DOHH2 (cell line): Measurements from ENCODE around the gene ABTB2.

Experiments used
- CTCF ChIP-seq: fragments of 200-600 bp; sonication (generic); IDR thresholded peaks from one replicate; pipeline ENCODE4 v1.5.1; 2014; ENCODE audit warnings: antibody characterized with exemption, mild to moderate bottlenecking, low read depth, low read length; ENCODE audit not compliant: poor library complexity, severe bottlenecking
- EZH2phosphoT487 ChIP-seq: fragments of 200-600 bp; sonication (generic); IDR thresholded peaks from 2 replicates; pipeline ENCODE4 v1.6.1; 2017; ENCODE audit warnings: borderline replicate concordance, mild to moderate bottlenecking, antibody characterized with exemption, low read length, moderate library complexity, mixed read lengths

GRCh38 chr11:34379079-34379478, 21.3 kb upstream of the ABTB2 start:
- TF ChIP-seq CTCF: no peak
- TF ChIP-seq EZH2phosphoT487: no peak
